H1 (cell line): ENCODE measurements around the gene TWNK. TPM values are rescaled to one million over a fixed set of nuclear protein-coding genes. Genes with fewer than 3 reads are reported as not detected.

Experiments used
- CTCF ChIA-PET: fragments of 300-600 bp; sonication (Branson Sonifier 250); formaldehyde crosslinking; loops from one replicate; lab custom pipeline; 2021; ENCODE audit not compliant: partially characterized antibody; lab: Charles Lee
- POLR2A ChIA-PET: fragments of 300-600 bp; sonication (Branson Sonifier 250); formaldehyde crosslinking; loops from one replicate; lab custom pipeline; 2021; ENCODE audit warnings: inconsistent platforms; ENCODE audit not compliant: partially characterized antibody; lab: Charles Lee
- DNase-seq, 2 experiments: peaks; one replicate each; pipeline versions ENCODE4 v3.0.0 to v3.0.0-alpha.2; 2010 to 2022; ENCODE audit warnings: low spot score in 2 of 2, low read depth in 1 of 2, mixed read lengths in 1 of 2
- FAIRE-seq: peaks from 2 replicates; lab custom pipeline; 2011; peaks lifted over from hg19 to GRCh38; lab: Jason Lieb, UNC
- H2AFZ ChIP-seq: 2 replicates; pipeline ENCODE4 v1.8.1; 2012; ENCODE audit warnings: low read length, inconsistent platforms
- H2AK5ac ChIP-seq: 2 replicates; pipeline ENCODE4 v1.6.1; 2013; ENCODE audit warnings: low read depth, low read length
- H2BK120ac ChIP-seq: replicated peaks from 2 replicates; pipeline ENCODE3; 2013; ENCODE audit warnings: low read depth, low read length, inconsistent platforms
- H2BK12ac ChIP-seq: 2 replicates; pipeline ENCODE4 v1.6.1; 2013; ENCODE audit warnings: low read depth, low read length
- H2BK15ac ChIP-seq: 2 replicates; pipeline ENCODE4 v1.6.1; 2013; ENCODE audit warnings: low read length
- H2BK20ac ChIP-seq: 2 replicates; pipeline ENCODE4 v1.6.1; 2013; ENCODE audit warnings: low read length
- H2BK5ac ChIP-seq: 2 replicates; pipeline ENCODE4 v1.6.1; 2013; ENCODE audit warnings: low read depth, low read length
- H3K14ac ChIP-seq: 2 replicates; pipeline ENCODE4 v1.6.1; 2013; ENCODE audit warnings: inconsistent platforms; ENCODE audit not compliant: insufficient read length
- H3K18ac ChIP-seq: 2 replicates; pipeline ENCODE4 v1.6.1; 2013; ENCODE audit warnings: low read length; ENCODE audit errors: extremely low read depth
- H3K23ac ChIP-seq: 2 replicates; pipeline ENCODE4 v1.6.1; 2013; ENCODE audit warnings: inconsistent platforms; ENCODE audit not compliant: insufficient read length
- H3K23me2 ChIP-seq: 2 replicates; pipeline ENCODE4 v1.6.1; 2013; ENCODE audit warnings: low read depth, low read length
- H3K27ac ChIP-seq: 2 replicates; pipeline ENCODE4 v1.6.1; 2011; ENCODE audit warnings: low read depth, low read length, inconsistent platforms
- H3K27me3 ChIP-seq, 4 experiments: replicated peaks in 1 of 4; 1 replicate in 1 of 4; 2 replicates in 3 of 4; pipeline versions ENCODE4 v1.6.1 to v1.8.1; 2011 to 2013; ENCODE audit warnings: low read length in 3 of 4, mild to moderate bottlenecking in 3 of 4, inconsistent platforms in 2 of 4, mixed read lengths in 2 of 4, moderate library complexity in 1 of 4; ENCODE audit not compliant: control insufficient read depth in 3 of 4, insufficient read depth in 3 of 4; ENCODE audit errors: extremely low read depth in 1 of 4
- H3K36me3 ChIP-seq, 4 experiments: 2 replicates each; pipeline versions ENCODE4 v1.6.1 to v1.8.1; 2011 to 2013; ENCODE audit warnings: mild to moderate bottlenecking in 4 of 4, low read length in 3 of 4, moderate library complexity in 2 of 4, control low read depth in 1 of 4, inconsistent platforms in 1 of 4; ENCODE audit not compliant: insufficient read depth in 4 of 4, control insufficient read depth in 2 of 4
- H3K4ac ChIP-seq: replicated peaks from 2 replicates; pipeline ENCODE3; 2013; ENCODE audit warnings: low read length, low read depth, mixed read lengths, inconsistent platforms; ENCODE audit not compliant: insufficient read length
- H3K4me1 ChIP-seq, 4 experiments: replicated peaks in 1 of 4; 1 replicate in 1 of 4; 2 replicates in 3 of 4; pipeline versions ENCODE4 v1.6.1 to v1.8.1; 2011 to 2013; ENCODE audit warnings: low read length in 3 of 4, inconsistent platforms in 2 of 4, mixed read lengths in 1 of 4; ENCODE audit not compliant: insufficient read depth in 4 of 4, control insufficient read depth in 3 of 4
- H3K4me2 ChIP-seq, 2 experiments: 2 replicates each; pipeline versions ENCODE4 v1.6.1 to v1.8.1; 2011 to 2013; ENCODE audit warnings: low read depth in 2 of 2, low read length in 2 of 2, control low read depth in 1 of 2, inconsistent platforms in 1 of 2, mild to moderate bottlenecking in 1 of 2; ENCODE audit not compliant: insufficient read depth in 1 of 2
- H3K4me3 ChIP-seq, 4 experiments: fragments of 200-600, 300-600 bp in 1 of 4; sonication (generic), shearing (Covaris generic), sonication (Bioruptor Twin) in 1 of 4; 2 replicates each; pipeline versions ENCODE4 v1.5.1 to v1.8.1; 2011 to 2016; ENCODE audit warnings: low read length in 4 of 4, low read depth in 3 of 4, control low read depth in 2 of 4, inconsistent platforms in 2 of 4, mild to moderate bottlenecking in 2 of 4, mixed read lengths in 1 of 4, moderate library complexity in 1 of 4; ENCODE audit not compliant: insufficient read depth in 2 of 4; ENCODE audit errors: extremely low read depth in 1 of 4
- H3K56ac ChIP-seq: replicated peaks from 2 replicates; pipeline ENCODE3; 2013; ENCODE audit warnings: low read depth, mild to moderate bottlenecking, mixed read lengths, low read length, inconsistent platforms; ENCODE audit not compliant: insufficient read length
- H3K79me1 ChIP-seq: 2 replicates; pipeline ENCODE4 v1.6.1; 2013; ENCODE audit warnings: low read depth, low read length, control low read depth
- H3K79me2 ChIP-seq, 2 experiments: 2 replicates each; pipeline versions ENCODE4 v1.6.1 to v1.8.1; 2012 to 2013; ENCODE audit warnings: low read length in 2 of 2, mild to moderate bottlenecking in 2 of 2, inconsistent platforms in 1 of 2; ENCODE audit not compliant: insufficient read depth in 2 of 2, control insufficient read depth in 1 of 2
- H3K9ac ChIP-seq, 4 experiments: replicated peaks in 1 of 4; 1 replicate in 1 of 4; 2 replicates in 3 of 4; pipeline versions ENCODE4 v1.6.1 to v1.8.1; 2011 to 2013; ENCODE audit warnings: low read depth in 3 of 4, low read length in 3 of 4, control low read depth in 2 of 4, mild to moderate bottlenecking in 2 of 4, moderate library complexity in 2 of 4, inconsistent platforms in 1 of 4; ENCODE audit errors: extremely low read depth in 1 of 4
- H3K9me3 ChIP-seq, 2 experiments: 2 replicates each; pipeline versions ENCODE4 v1.6.1 to v1.8.1; 2012 to 2013; ENCODE audit warnings: mild to moderate bottlenecking in 2 of 2, moderate library complexity in 2 of 2, control low read depth in 1 of 2, inconsistent platforms in 1 of 2, low read depth in 1 of 2, low read length in 1 of 2, mixed read lengths in 1 of 2; ENCODE audit not compliant: insufficient read depth in 2 of 2
- H4K20me1 ChIP-seq, 2 experiments: replicated peaks in 1 of 2; 2 replicates each; pipeline versions ENCODE3 to v1.8.1; 2011 to 2013; ENCODE audit warnings: inconsistent platforms in 2 of 2, low read length in 2 of 2, mild to moderate bottlenecking in 1 of 2; ENCODE audit not compliant: insufficient read depth in 2 of 2, control insufficient read depth in 1 of 2
- H4K5ac ChIP-seq: 2 replicates; pipeline ENCODE4 v1.6.1; 2013; ENCODE audit warnings: low read length, low read depth, mixed read lengths, inconsistent platforms; ENCODE audit not compliant: insufficient read length
- H4K8ac ChIP-seq: 2 replicates; pipeline ENCODE4 v1.8.0; 2013; ENCODE audit warnings: mild to moderate bottlenecking, moderate library complexity, low read length, inconsistent platforms; ENCODE audit not compliant: insufficient read depth; ENCODE audit errors: extremely low read depth
- H4K91ac ChIP-seq: replicated peaks from 2 replicates; pipeline ENCODE3; 2013; ENCODE audit warnings: low read length, mixed read lengths, inconsistent platforms; ENCODE audit not compliant: insufficient read length
- ATF2 ChIP-seq: IDR thresholded peaks from 2 replicates; pipeline ENCODE4 v1.6.1; 2012; ENCODE audit warnings: low read length, inconsistent platforms
- E2F6 ChIP-seq: IDR thresholded peaks from 2 replicates; pipeline ENCODE4 v1.6.1; 2012; ENCODE audit warnings: inconsistent platforms
- EZH2 ChIP-seq: fragments of 200-600 bp; sonication (generic); IDR thresholded peaks from 2 replicates; pipeline ENCODE4 v1.7.1; 2012; ENCODE audit warnings: low read depth, mild to moderate bottlenecking, moderate library complexity, low read length, inconsistent platforms; ENCODE audit not compliant: severe bottlenecking
- JUND ChIP-seq: IDR thresholded peaks from 2 replicates; pipeline ENCODE4 v1.6.1; 2011; ENCODE audit warnings: mild to moderate bottlenecking, improper control_type of control experiment, low read length
- KDM5A ChIP-seq: fragments of 200-600 bp; IDR thresholded peaks from 2 replicates; pipeline ENCODE4 v1.7.1; 2012; ENCODE audit warnings: mild to moderate bottlenecking, low read length, inconsistent platforms, mixed read lengths
- RNF2 ChIP-seq: fragments of 200-900, 300-1000 bp; sonication (generic); IDR thresholded peaks from 2 replicates; pipeline ENCODE4 v1.7.1; 2016; ENCODE audit warnings: borderline replicate concordance, low read depth, mild to moderate bottlenecking, antibody characterized with exemption, low read length; ENCODE audit not compliant: poor library complexity, severe bottlenecking; ENCODE audit errors: missing control alignments
- RXRA ChIP-seq: IDR thresholded peaks from 2 replicates; pipeline ENCODE4 v1.6.1; 2011; ENCODE audit warnings: low read depth, mild to moderate bottlenecking, low read length, moderate library complexity; ENCODE audit not compliant: insufficient read depth
- TCF12 ChIP-seq: IDR thresholded peaks from 2 replicates; pipeline ENCODE4 v1.6.1; 2011; ENCODE audit warnings: low read depth, mild to moderate bottlenecking, low read length
- WGBS, 2 experiments: shearing (Covaris generic) in 1 of 2; methylation state at CpG; one replicate each; pipeline versions ENCODE4 v1.1.6 to v1.1.7; 2013 to 2015; ENCODE audit warnings: low lambda C conversion rate in 2 of 2, mixed read lengths in 2 of 2, inconsistent platforms in 1 of 2, low coverage in 1 of 2, missing lambda C conversion rate in 1 of 2; ENCODE audit not compliant: insufficient replicate concordance in 2 of 2, insufficient coverage in 1 of 2, insufficient read length in 1 of 2; ENCODE audit errors: extremely low coverage in 1 of 2, missing lambda C conversion rate in 1 of 2; 5-methylcytosine and 5-hydroxymethylcytosine counted together
- polyA plus RNA-seq, 7 experiments: library from polyadenylated mRNA; depleted of rRNA in 3 of 7; stranded (reverse) in 5 of 7; unstranded in 2 of 7; fragments of >200 nt in 5 of 7; fragments of 200-250 nt in 2 of 7; gene quantifications; 1 replicate in 5 of 7; 2 replicates in 1 of 7; 4 replicates in 1 of 7; pipeline versions ENCODE4 v1.2.1 to v1.2.3, GENCODE V29; 2011 to 2013; ENCODE audit warnings: missing spikeins in 2 of 7, mixed read lengths in 2 of 7
- total RNA-seq: library from RNA; stranded (reverse); fragmentation: NEBNext Ultra II Directional; extraction: Animal tissue kit (Norgen Biotek cat#: 25700); gene quantifications from 2 replicates; pipeline ENCODE4 v1.2.1, GENCODE V29; 2021

Gene TWNK
- total and polyA plus RNA-seq, 2 of the 8 experiments (the other 6 are each of a cell fraction or from before 2014, with no cell fraction given) = 15.4 to 32.5 TPM

- Histone ChIP-seq H3K36me3 (peaks cover 0 to 22% (median 5%) of the 10 kb centered on the region in 4 experiments; a peak in 4 of 8 replicates), H2BK20ac (no peak overlapping the region), H3K23me2 (no peaks in the 10 kb centered on the region), H3K4me2 (no peak overlapping the region), H3K18ac (no peak overlapping the region), H2AFZ (no peak overlapping the region), H3K4me1 (peaks cover 0 to under 1% (median 0%) of the 10 kb centered on the region in 4 experiments; a peak in 2 of 7 replicates), H2AK5ac (no peak overlapping the region), H3K27me3 (no peaks in the 10 kb centered on the region), H4K91ac (no peak overlapping the region), H3K56ac (no peak overlapping the region), H2BK5ac (no peak overlapping the region), H3K4me3 (no peak overlapping the region), H4K5ac (no peak overlapping the region), H4K8ac (no peak overlapping the region), H3K14ac (no peak overlapping the region), H3K79me2 (peaks cover 0 to 4% of the 10 kb centered on the region in 2 experiments; a peak in 1 of 4 replicates), H3K9ac (no peak overlapping the region), H3K9me3 (no peaks in the 10 kb centered on the region), H3K27ac (no peak overlapping the region), H3K23ac (no peak overlapping the region), H2BK12ac (no peak overlapping the region), H2BK120ac (no peak overlapping the region), H4K20me1 (peaks cover 0 to 12% of the 10 kb centered on the region in 2 experiments), H3K79me1 (0 out of 2 replicates have a peak, but pooled peaks cover 2% of the 10 kb centered on the region), H2BK15ac (no peak overlapping the region), H3K4ac (no peak overlapping the region)
- TF ChIP-seq TCF12 (no peak), E2F6 (no peak), JUND (no peak), KDM5A (no peak), ATF2 (no peak), EZH2 (no peak), RXRA (no peak), RNF2 (no peak)
- ChIA-PET POLR2A (interaction anchor here (1.9 kb wide), 1 partner anchor 13 kb away, joined by 6 read pairs; no protein-coding TSS in a partner anchor), CTCF (interaction anchor here (0.8 to 3.2 kb wide), 9 partner anchors 9 to 38 kb away, joined by 3 to 15 read pairs (median 5); no protein-coding TSS in a partner anchor)
- 86% methylated on average over 5 of the region's 5 CpGs; no CpG with 5 or more reads in 1 of the 2 experiments for WGBS, 2 experiments
- DNase-seq (no peak), FAIRE-seq (no peak)
These were observed 6.1 kb upstream of the TWNK start for GRCh38 chr10:100981178-100981772.
